Activated CD4-positive, alpha-beta T cell treated with anti-CD3 and anti-CD28 coated beads for 4 hours (primary cell): ENCODE data around the gene RB1.

Experiments used
- DNase-seq, 2 donors: peaks; one replicate each; pipeline ENCODE4 v3.0.0-alpha.2; 2020

RB1 gene

DNA sequence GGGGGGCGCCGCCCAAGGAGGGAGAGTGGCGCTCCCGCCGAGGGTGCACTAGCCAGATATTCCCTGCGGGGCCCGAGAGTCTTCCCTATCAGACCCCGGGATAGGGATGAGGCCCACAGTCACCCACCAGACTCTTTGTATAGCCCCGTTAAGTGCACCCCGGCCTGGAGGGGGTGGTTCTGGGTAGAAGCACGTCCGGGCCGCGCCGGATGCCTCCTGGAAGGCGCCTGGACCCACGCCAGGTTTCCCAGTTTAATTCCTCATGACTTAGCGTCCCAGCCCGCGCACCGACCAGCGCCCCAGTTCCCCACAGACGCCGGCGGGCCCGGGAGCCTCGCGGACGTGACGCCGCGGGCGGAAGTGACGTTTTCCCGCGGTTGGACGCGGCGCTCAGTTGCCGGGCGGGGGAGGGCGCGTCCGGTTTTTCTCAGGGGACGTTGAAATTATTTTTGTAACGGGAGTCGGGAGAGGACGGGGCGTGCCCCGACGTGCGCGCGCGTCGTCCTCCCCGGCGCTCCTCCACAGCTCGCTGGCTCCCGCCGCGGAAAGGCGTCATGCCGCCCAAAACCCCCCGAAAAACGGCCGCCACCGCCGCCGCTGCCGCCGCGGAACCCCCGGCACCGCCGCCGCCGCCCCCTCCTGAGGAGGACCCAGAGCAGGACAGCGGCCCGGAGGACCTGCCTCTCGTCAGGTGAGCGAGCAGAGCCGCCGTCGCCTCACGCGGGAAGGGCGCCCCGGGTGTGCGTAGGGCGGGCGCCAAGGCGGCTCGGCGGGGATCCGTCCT, at the start of gene RB1:
TSS of gene RB1 (plus strand) at position 393 of the 784 bp plus-strand sequence. CDS start at position 555, 162 bp downstream.
- peak; percentile 86 to 87 for DNase-seq

- no peak for DNase-seq
Observed at GRCh38 chr13:48253849-48254248, 49.7 kb upstream of the RB1 start.

DNA sequence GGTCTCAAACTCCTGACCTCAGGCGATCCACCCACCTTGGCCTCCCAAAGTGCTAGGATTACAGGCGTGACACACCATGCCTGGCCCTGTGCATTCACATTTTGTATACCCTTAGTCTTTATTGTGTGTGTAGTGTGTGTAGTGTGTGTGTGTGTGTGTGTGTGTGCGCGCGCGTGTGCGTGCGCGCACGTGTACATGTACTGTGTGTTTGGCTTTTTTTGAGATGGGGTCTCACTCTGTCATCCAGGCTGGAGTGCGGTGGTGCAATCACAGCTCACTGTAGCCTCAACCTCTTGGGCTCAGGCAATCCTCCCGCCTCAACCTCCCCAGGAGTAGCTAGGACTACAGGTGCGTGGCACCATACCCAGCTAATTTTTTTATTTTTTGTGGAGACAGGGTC, 48.5 kb upstream of the RB1 start:
- no peak for DNase-seq

DNA sequence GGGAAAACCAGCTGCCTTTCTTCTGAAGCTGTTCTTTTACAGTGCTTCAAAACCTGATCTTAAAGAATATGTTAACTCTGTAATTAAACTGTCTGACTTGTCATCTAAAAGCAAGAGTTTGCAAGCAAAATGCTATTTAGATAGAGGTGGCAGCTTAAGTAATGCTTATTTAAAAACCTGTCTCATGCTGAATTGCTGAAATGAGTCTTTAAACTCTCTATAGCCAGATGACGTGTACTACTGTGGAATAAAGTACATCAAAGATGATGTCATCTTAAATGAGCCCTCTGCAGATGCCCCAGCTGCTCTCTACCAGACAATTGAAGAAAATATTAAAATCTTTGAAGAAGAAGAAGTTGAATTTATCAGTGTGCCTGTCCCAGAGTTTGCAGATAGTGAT, 47.6 kb upstream of the RB1 start:
- DNase-seq = no peak

DNA sequence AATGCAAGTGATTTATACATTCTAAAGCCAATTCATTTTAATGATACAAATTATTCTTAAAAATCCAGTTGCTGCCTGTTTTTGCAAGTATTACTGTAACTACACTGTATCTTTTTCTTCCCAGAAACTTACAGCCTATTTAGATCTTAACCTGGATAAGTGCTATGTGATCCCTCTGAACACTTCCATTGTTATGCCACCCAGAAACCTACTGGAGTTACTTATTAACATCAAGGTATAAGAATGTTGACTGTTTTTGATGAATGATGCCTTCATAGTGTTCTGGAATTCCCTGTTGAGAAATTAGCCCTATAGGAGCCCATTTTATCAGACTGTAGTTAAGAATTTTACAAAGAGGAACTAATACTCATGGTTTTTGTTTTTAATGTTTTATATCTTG, 45.5 kb upstream of the RB1 start:
- no peak for DNase-seq

DNA sequence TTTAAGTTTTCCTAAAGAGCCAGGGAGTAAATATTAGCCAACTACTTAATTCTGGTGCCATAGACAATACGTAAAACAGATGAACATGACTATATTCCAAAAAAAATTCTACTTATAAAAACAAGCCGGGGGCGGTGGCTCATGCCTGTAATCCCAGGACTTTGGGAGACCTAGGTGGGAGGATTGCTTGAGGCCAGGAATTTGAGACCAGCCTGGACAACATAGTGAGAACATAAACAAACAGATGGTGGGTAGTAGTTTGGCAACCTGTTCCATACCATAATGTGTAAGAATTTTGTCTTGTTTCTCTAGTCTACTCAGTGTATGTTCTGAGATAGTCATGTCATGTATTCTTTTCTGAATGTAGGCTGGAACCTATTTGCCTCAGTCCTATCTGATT, 45.1 kb upstream of the RB1 start:
- no peak for DNase-seq

- no peak for DNase-seq
Observed at GRCh38 chr13:48260970-48261369, 42.6 kb upstream of the RB1 start.

- no peak for DNase-seq
Observed at GRCh38 chr13:48263196-48263595, 40.4 kb upstream of the RB1 start.

DNA sequence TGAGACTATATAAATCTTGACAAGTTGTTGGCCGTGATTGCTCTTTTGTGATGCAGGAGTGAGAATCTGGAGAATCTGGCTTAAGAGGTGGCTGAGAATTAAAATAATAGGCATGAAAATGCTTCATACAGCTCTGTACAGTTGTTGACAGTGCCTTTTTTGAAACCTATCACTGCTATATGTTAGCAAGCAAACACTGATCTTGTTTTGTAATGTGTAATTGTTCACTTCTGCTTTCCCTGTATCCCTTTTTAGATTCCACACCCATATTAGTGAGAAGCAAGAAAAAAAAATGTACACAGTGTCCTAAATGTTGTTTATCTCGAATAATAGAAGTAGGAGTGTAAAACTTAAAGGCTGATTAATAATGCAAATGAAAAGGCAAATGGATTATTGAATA, 39.5 kb upstream of the RB1 start:
- no peak for DNase-seq

DNA sequence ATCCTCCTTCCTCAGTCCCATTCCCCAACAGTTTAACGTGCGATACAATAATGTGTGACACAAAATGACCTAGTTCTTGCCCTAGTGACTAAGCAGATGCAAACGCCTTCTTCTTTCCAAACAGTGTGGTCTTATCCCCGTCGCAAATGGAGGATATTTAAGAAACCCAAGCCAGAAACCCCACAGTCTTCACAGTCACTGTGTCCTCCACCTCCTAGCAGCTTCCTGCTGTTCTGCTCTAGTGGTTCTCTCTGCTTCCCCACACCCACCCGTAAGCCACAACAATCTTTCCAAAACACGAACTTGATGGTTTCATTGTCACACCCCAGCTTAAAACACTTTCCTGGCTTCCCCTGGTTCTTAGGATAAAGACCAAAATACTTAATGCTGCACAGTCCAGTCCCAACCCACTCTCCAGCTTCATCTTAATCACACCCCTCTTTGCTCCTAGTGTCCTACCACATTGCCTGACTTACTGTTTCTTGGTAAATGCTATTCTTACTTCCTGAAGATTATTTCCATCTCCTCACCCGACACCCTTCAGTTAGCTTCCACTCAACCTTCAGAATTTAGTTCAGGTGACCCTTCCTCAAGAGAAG, 38.2 kb upstream of the RB1 start:
- peak in 1 of 2 donors; percentile 11 for DNase-seq

DNA sequence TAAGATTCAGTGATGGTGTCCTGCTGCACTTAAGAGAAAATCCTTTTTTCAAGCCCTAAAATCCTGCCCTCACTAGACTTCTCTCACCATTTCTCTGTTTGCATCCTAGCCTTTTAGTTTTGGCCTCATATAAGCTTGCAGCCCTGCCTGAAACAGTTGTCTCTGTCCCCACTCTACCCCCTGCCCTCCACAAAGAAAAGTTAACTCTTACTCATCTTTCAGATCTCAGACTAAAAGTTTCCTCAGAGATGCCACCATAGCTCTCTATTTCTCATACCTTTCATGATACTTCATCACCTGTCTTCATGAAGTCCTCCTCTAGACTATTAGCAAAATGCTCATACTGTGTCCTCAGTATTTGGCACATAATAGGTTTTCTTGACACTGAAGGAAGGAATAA, 37.4 kb upstream of the RB1 start:
- DNase-seq = no peak

- no peak for DNase-seq
Observed at GRCh38 chr13:48266701-48267639, 36.6 kb upstream of the RB1 start.

DNA sequence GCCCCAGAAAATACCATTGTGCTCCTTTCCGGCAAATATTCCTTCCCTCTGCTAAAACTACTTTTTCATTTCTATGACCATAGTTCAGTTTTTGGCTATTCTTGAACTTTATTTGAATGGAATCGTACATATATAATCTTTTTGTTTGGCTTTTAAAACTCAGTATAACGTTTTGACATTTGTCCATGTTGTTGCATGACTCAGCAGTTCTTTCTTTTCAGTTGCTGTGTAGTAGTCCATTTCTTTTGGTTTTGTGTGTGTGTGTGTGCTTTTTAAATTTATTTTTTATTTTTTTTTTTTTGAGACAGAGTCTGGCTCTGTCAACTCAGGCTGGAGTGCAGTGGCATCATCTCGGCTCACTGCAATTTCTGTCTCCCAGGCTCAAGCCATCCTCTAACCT, 35.5 kb upstream of the RB1 start:
- DNase-seq = no peak

GRCh38 chr13:48273346-48273745, 30.2 kb upstream of the RB1 start:
- DNase-seq = no peak

GRCh38 chr13:48275507-48275906, 28.0 kb upstream of the RB1 start:
- no peak for DNase-seq

DNA sequence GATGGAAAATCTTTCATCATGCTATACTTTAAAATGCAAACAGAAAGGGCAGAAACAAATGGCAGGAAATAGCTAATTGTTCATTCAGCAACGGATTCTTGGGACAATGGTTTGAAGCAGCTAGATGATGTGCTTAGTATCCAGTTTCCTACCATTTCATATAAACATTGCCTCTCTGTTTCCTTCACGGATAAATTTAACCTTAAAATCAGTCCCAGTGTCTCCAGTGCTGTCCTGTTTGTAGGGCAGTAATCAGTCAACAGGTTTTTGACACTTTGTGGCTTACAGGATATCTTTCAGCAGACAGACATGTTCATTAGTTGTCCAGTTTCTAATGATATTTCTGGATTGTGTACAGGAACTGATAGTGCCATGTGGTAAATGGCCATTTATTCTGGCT, 24.7 kb upstream of the RB1 start:
- no peak for DNase-seq

DNA sequence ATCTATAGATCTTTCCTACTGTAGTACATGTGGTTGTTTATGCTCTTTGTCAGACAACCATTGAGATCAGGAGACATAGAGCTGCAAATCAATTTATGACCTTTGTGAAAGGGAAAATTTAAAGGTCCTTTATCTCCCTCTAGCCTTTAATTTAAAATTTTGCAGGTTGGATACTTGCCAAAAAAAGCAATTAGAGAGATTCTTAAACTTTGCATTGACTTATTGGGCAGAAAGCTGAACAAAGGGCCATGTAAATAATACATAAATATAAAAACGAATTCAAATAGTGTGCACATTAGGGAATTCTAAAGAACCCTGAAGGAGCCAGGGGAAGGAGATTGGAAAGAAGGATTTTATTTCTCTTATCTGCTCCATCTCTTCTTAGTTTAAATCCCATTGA, 22.0 kb upstream of the RB1 start:
- DNase-seq = no peak

DNA sequence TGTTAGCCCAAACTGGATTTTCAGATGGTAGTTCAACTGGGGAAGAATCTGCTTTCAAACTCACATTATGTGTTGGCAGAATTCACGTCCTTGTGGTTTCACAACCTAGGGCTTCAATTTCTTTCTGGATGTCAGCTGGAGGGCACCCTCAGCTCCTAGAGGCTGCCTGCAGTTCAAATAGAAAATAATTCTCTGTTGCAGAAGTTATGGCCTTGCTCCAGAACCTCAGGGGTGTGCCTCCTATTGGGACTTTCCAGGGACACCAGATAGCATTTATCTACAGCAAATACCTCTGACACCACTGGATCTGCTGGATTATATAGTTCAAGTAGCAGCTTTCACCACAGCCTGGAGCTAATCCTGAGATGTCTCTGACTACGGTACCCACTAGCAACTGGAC, 11.8 kb upstream of the RB1 start:
- DNase-seq = no peak

DNA sequence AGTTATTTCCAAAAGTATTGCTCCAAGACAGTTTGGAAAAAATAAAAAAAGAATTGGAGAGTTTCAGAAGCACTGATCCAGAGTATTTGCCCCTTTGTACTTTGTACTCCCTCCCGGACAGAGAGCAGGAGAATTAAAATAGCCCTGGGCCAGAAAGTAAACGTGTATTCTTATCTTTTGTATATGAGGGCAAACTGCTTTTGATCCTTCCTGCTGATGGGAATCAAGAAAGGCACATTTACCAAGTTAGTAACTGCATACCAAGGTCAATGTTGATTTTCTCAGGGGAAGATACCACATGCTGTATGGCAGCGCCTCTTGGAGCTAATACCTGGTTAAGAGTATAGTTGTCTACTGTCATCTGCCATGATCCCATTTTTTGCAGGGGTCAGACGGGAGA, 10.9 kb upstream of the RB1 start:
- DNase-seq = no peak

DNA sequence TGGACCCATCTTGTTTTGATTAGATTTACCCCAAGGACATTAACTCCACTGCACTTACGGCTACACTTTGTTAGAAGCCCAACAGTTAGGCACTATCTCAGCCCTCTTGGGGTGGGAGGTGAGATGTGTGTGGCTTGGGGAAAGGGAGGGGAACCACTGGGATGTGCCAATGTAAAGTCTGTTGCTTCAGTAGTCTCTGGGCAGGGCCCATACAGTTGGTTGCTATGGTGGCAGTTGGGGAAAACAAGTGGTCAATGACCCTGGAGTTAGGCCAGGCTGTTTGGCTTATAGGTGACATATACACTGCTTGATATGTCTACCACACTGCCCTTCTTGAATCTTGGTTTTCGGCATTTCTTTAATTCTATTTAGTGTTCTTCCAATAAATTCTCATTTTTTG, 8.9 kb upstream of the RB1 start:
- no peak for DNase-seq

DNA sequence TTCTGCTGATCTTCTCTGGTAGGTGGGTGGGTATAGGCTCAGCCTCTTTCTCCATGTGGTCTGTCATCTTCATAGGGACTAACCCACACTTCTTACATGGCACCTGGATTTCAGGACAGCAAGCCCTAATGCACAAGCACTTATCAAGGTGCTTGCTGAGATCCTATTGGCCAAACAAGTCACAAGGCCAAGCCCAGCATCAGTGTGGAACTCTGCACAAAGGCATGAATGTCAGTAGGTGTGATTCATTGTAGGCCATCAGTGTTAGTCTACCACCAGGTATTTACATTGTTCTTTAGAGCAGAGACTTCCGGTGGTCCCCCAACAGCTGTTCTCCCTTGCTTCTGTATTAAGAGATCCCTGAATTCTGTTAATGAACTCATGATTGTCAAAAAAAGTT, 8.3 kb upstream of the RB1 start:
- no peak for DNase-seq

- DNase-seq = no peak
Observed at GRCh38 chr13:48296528-48296927, 7.0 kb upstream of the RB1 start.

DNA sequence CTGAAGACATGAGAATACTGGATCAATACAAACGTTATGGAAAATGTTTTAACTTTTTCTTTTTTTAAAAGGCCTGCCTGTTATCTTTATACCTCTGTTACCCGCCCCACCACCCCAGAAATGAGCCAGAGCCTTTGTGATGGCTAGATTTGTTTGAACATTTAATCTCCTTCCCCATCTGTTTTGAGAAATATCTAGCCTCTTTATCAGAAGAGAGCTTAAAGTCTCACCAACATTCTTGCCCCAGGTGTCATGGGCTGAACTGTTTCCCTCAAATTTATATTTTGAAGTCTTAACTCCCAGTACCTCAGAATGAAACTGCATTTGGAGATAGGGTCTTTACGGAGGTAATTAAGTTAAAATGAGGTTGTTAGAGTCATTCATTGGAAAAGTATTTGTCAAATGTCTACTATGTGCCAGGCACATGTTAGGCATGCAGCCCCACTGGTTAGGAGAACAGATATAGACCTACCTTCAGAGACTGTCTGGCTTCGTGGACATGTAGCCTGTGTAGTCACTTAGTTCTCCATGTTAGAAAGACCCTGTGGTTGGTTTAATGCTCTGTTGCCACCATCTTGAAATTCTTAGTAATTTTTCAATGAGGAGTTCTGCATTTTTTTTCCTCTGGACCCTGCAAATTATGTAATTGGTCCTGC, 6.3 kb upstream of the RB1 start:
- DNase-seq = no peak
